Panc1 (cell line): ENCODE data around the gene FERMT3.

ENCODE experiments used
- POLR2AphosphoS5 ChIP-seq: IDR thresholded peaks from 2 replicates; pipeline ENCODE4 v1.6.1; 2012; ENCODE audit warnings: mild to moderate bottlenecking, low read depth, low read length, moderate library complexity
- SIN3A ChIP-seq: IDR thresholded peaks from 2 replicates; pipeline ENCODE4 v1.6.1; 2012; ENCODE audit warnings: low read depth, mild to moderate bottlenecking, low read length, moderate library complexity, borderline replicate concordance; ENCODE audit not compliant: insufficient read depth
- TF ChIP-seq, protein P1 (sequence below): fragments of 450-650 bp; IDR thresholded peaks from 2 replicates; pipeline ENCODE4 v1.5.1; 2017; ENCODE audit warnings: mild to moderate bottlenecking

DNA sequence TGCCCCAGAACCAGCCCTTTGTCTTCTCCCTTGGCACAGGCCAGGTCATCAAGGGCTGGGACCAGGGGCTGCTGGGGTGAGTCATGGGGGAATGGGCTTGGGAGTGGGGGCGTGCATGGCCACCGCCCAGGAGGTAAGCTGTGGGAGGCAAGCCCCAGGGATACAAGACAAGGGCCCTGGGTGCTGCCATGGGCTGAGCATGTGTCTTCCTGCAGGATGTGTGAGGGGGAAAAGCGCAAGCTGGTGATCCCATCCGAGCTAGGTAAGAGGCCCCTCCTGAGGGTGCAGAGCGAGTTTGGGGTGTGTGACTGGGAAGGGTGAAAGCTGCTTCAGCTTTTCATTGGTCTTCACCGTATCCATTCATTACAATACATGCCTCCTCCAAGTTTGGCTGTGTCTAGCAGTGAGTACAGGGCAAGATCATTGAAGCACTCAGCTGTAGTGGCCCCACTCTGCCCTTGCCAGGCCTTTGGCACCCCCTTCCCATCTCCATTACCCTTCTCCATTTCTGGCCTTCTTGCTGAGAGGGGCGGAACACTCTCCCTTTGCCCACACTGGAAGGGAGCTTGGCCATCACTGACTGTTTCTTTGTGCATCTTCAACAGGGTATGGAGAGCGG is 36.8 kb downstream of the FERMT3 start:
- peak; percentile 41; the same call in 1 of the 2 replicates for TF ChIP-seq POLR2AphosphoS5
- TF ChIP-seq, protein P1, sequence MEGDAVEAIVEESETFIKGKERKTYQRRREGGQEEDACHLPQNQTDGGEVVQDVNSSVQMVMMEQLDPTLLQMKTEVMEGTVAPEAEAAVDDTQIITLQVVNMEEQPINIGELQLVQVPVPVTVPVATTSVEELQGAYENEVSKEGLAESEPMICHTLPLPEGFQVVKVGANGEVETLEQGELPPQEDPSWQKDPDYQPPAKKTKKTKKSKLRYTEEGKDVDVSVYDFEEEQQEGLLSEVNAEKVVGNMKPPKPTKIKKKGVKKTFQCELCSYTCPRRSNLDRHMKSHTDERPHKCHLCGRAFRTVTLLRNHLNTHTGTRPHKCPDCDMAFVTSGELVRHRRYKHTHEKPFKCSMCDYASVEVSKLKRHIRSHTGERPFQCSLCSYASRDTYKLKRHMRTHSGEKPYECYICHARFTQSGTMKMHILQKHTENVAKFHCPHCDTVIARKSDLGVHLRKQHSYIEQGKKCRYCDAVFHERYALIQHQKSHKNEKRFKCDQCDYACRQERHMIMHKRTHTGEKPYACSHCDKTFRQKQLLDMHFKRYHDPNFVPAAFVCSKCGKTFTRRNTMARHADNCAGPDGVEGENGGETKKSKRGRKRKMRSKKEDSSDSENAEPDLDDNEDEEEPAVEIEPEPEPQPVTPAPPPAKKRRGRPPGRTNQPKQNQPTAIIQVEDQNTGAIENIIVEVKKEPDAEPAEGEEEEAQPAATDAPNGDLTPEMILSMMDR, result no peak
- peak; percentile 89; the same call in 1 of the 2 replicates for TF ChIP-seq SIN3A
